Activated CD8-positive, alpha-beta T cell treated with anti-CD3 and anti-CD28 coated beads for 36 hours (primary cell): ENCODE data around the gene CHRNB4. TPM values are rescaled to one million over a fixed set of nuclear protein-coding genes. Genes with fewer than 3 reads are reported as not detected.

Experiments used
- ATAC-seq: fragments of 200-7000 bp; cut with Tn5 transposase; one replicate; pipeline ENCODE4 v1.10.0; 2021; ENCODE audit warnings: mild to moderate bottlenecking, moderate library complexity
- CTCF ChIA-PET: fragments of 350-600 bp; sonication (Branson Sonifier 250); formaldehyde crosslinking; loops from one replicate; lab custom pipeline; 2021; ENCODE audit warnings: antibody characterized with exemption; lab: Charles Lee
- POLR2A ChIA-PET: fragments of 350-600 bp; sonication (Branson Sonifier 250); formaldehyde crosslinking; loops from one replicate; lab custom pipeline; 2021; ENCODE audit warnings: antibody characterized with exemption; lab: Charles Lee
- DNase-seq: peaks from one replicate; pipeline ENCODE4 v3.0.0-alpha.2; 2020
- H3K27ac Mint-ChIP-seq: one replicate; pipeline ENCODE4 v1.8.0; 2021; ENCODE audit warnings: mild to moderate bottlenecking, mixed read lengths
- H3K27me3 Mint-ChIP-seq: one replicate; pipeline ENCODE4 v1.8.0; 2021; ENCODE audit warnings: mixed read lengths
- H3K36me3 Mint-ChIP-seq: one replicate; pipeline ENCODE4 v1.8.0; 2021; ENCODE audit warnings: low read depth, mixed read lengths
- H3K4me1 Mint-ChIP-seq: one replicate; pipeline ENCODE4 v1.8.0; 2021; ENCODE audit warnings: low read depth, mixed read lengths
- H3K4me3 Mint-ChIP-seq: one replicate; pipeline ENCODE4 v1.8.0; 2021; ENCODE audit warnings: mild to moderate bottlenecking, moderate library complexity, mixed read lengths
- H3K9me3 Mint-ChIP-seq: one replicate; pipeline ENCODE4 v1.8.0; 2021; ENCODE audit warnings: mixed read lengths
- intact Hi-C: fragments of 100-400 bp; cut with micrococcal nuclease; formaldehyde crosslinking; loops from one replicate; pipeline ENCODE4 v1.10.0; 2022
- total RNA-seq, 2 experiments: library from RNA; stranded (reverse); gene quantifications; one replicate each; pipeline ENCODE4 v1.2.3, GENCODE V29; 2021
- TF ChIP-seq, protein P1 (sequence below): fragments of 200-600 bp; IDR thresholded peaks from one replicate; pipeline ENCODE4 v1.8.0; 2022; ENCODE audit warnings: antibody characterized with exemption, mild to moderate bottlenecking

The CHRNB4 gene
- total RNA-seq, 2 experiments from 2014 or later: not detected

DNA sequence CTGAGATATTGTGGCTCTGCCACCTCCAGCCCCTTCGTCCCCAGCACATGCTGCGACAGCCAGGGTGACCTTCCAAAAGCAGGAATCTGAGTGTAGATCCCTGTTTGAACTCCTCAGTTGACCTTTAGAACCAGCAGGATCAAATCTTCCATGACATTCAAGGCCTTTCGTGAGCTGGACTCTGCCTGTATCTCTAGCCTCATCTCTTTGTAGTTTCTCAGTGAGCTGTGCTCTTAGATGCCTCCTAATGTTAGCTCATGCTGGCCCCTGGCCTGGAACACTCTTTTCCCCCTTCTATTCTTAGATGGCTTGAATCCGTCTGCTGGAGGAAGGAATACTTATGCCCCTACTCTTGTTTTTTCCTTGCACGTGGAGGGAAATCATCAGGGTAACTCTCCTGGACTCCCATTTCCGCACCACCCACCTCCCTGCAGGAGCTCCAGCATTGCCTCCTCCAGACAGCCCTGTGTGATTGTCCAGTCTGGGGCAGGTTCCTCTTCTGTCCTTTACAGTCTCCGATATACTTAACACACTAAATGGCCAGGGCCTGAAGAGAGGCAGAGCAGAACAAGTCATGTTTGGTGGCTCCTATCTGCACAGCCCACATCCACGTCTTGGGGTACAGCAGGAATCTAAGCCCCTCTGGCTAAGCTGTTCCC lies 26.7 kb upstream of the CHRNB4 start:
- DNase-seq (no peak), ATAC-seq (no peak)
- ChIA-PET POLR2A (no interaction called here), CTCF (interaction anchor here (1.0 kb wide), 1 partner anchor 218 kb away, joined by 3 read pairs; no protein-coding TSS in a partner anchor)
- Mint-ChIP-seq H3K4me1 (peaks cover 3% of the 10 kb centered on the region), H3K9me3 (no peaks in the 10 kb centered on the region), H3K27me3 (no peaks in the 10 kb centered on the region), H3K4me3 (no peak overlapping the region), H3K27ac (no peak overlapping the region), H3K36me3 (no peaks in the 10 kb centered on the region)
- intact Hi-C loops: no loop called here
- TF ChIP-seq, protein P1, sequence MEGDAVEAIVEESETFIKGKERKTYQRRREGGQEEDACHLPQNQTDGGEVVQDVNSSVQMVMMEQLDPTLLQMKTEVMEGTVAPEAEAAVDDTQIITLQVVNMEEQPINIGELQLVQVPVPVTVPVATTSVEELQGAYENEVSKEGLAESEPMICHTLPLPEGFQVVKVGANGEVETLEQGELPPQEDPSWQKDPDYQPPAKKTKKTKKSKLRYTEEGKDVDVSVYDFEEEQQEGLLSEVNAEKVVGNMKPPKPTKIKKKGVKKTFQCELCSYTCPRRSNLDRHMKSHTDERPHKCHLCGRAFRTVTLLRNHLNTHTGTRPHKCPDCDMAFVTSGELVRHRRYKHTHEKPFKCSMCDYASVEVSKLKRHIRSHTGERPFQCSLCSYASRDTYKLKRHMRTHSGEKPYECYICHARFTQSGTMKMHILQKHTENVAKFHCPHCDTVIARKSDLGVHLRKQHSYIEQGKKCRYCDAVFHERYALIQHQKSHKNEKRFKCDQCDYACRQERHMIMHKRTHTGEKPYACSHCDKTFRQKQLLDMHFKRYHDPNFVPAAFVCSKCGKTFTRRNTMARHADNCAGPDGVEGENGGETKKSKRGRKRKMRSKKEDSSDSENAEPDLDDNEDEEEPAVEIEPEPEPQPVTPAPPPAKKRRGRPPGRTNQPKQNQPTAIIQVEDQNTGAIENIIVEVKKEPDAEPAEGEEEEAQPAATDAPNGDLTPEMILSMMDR: no peak

DNA sequence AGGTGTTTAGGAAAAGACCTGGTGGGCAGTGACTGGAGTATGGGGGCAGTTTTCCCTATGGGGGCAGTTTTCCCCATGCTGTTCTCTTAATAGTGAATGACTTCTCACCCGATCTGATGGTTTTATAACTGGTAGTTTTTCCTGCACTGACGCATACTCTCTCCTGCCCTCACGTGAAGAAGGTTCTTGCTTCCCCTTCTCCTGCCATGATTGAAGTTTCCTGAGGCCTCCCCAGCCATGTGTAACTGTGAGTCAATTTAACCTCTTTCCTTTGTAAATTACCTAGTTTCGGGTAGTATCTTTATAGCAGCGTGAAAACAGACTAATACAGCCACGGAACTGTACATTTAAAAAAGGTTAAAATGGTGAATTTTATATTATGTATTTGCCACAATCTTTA lies 25.0 kb upstream of the CHRNB4 start:
- CTCF ChIA-PET: no interaction called here
- ATAC-seq: no peak
- no peaks in the 10 kb centered on the region for H3K27me3 Mint-ChIP-seq

DNA sequence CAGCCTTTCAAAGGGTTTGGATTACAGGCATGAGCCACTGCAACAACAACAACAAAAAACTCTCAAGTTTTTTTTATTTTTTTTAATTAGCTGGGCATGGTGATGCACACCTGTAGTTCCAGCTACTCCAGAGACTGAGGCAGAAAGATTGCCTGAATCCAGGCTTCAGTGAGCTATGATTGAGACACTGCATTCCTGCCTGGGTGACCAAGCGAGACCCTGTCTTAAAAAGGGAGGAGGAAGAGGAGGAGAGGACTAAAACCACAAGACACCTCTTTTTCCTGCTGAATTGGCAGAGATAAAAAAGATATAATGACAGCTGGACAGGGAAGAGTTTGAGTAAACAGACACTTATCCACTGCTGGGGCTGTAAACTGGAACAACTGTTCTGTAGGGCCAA lies 22.7 kb upstream of the CHRNB4 start:
- CTCF ChIA-PET: interaction anchor here (1.5 kb wide), 1 partner anchor 25 kb away, joined by 4 read pairs; no protein-coding TSS in a partner anchor

More for the DNA sequence above, 25.0 kb upstream of the CHRNB4 start:
- POLR2A ChIA-PET: no interaction called here
- H3K4me1 Mint-ChIP-seq: peaks cover 3% of the 10 kb centered on the region
- TF ChIP-seq, protein P1: no peak
- H3K27ac Mint-ChIP-seq: no peak overlapping the region
- intact Hi-C loops: no loop called here
- no peaks in the 10 kb centered on the region for H3K9me3 Mint-ChIP-seq
- H3K36me3 Mint-ChIP-seq: no peaks in the 10 kb centered on the region
- H3K4me3 Mint-ChIP-seq: no peak overlapping the region
- no peak for DNase-seq

DNA sequence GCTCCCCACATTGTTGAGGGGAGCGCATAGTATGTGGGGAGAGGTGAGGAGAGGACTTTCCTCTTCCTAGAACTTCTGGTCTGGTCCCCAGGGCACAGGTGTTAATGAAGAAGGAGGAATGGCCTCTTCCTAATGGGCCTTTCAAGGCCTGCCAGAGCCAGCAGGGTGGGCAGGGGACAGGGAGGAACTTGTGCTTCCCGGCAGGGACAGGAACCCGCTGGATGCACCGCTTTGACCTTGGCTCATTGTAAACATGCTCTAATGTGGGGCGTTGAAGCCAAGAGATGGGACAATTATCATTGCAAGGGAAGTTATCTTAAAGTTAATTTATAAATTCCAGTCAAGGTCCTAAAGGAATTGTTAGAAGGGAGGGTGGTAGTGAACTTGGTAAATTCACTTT lies 21.0 kb upstream of the CHRNB4 start:
- CTCF ChIA-PET: no interaction called here
- H3K9me3 Mint-ChIP-seq: no peaks in the 10 kb centered on the region
- no peak for ATAC-seq
- no peak for DNase-seq
- H3K36me3 Mint-ChIP-seq: no peaks in the 10 kb centered on the region
- peaks cover 3% of the 10 kb centered on the region for H3K4me1 Mint-ChIP-seq
- TF ChIP-seq, protein P1: no peak
- no peak overlapping the region for H3K4me3 Mint-ChIP-seq
- POLR2A ChIA-PET: no interaction called here
- no peaks in the 10 kb centered on the region for H3K27me3 Mint-ChIP-seq
- intact Hi-C loops: no loop called here
- no peak overlapping the region for H3K27ac Mint-ChIP-seq

More for the DNA sequence above, 22.7 kb upstream of the CHRNB4 start:
- H3K36me3 Mint-ChIP-seq: no peaks in the 10 kb centered on the region
- ATAC-seq (no peak), DNase-seq (no peak)
- no peak overlapping the region for H3K4me3 Mint-ChIP-seq
- H3K9me3 Mint-ChIP-seq: no peaks in the 10 kb centered on the region
- no peaks in the 10 kb centered on the region for H3K27me3 Mint-ChIP-seq
- POLR2A ChIA-PET: interaction anchor here (1.0 kb wide), 1 partner anchor 25 kb away, joined by 3 read pairs; no protein-coding TSS in a partner anchor
- TF ChIP-seq, protein P1: no peak
- no peak overlapping the region for H3K27ac Mint-ChIP-seq
- peaks cover 3% of the 10 kb centered on the region for H3K4me1 Mint-ChIP-seq
- intact Hi-C loops: no loop called here

DNA sequence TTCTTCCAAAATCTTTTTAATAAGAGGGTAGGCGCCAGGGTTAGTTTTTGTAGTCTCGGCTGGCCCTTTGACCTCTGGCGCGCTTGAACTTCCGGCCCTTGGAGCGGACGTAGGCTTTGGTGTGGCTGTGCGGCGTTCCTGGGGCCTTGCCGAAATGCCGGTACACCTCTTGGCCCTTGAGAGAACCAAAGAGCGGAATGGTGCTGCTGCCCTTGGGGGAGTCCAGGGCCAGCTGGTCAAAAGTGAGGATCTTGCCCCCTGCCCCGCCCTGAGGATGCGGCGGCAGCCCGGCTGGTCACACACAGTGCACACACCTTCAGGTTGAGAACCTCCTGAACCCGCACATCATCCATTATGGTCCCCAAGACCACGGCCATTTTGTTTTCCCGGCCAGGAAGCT lies 20.0 kb upstream of the CHRNB4 start:
- intact Hi-C loops: no loop called here
- Mint-ChIP-seq H3K4me1 (peaks cover 1% of the 10 kb centered on the region), H3K9me3 (no peaks in the 10 kb centered on the region), H3K4me3 (no peak overlapping the region), H3K27me3 (no peaks in the 10 kb centered on the region), H3K36me3 (no peaks in the 10 kb centered on the region), H3K27ac (no peak overlapping the region)
- CTCF ChIA-PET: interaction anchor here (0.9 kb wide), 1 partner anchor 49 kb away, joined by 3 read pairs; no protein-coding TSS in a partner anchor
- DNase-seq (no peak), ATAC-seq (no peak)
- TF ChIP-seq, protein P1: no peak
- POLR2A ChIA-PET: no interaction called here
